ENCODE results near the gene PPM1F. TPM values are rescaled to one million over a fixed set of nuclear protein-coding genes. Genes with fewer than 3 reads are reported as not detected.

PPM1F gene
- total RNA-seq, 2 donors from 2014 or later, result 37.0 to 45.9 TPM

DNA sequence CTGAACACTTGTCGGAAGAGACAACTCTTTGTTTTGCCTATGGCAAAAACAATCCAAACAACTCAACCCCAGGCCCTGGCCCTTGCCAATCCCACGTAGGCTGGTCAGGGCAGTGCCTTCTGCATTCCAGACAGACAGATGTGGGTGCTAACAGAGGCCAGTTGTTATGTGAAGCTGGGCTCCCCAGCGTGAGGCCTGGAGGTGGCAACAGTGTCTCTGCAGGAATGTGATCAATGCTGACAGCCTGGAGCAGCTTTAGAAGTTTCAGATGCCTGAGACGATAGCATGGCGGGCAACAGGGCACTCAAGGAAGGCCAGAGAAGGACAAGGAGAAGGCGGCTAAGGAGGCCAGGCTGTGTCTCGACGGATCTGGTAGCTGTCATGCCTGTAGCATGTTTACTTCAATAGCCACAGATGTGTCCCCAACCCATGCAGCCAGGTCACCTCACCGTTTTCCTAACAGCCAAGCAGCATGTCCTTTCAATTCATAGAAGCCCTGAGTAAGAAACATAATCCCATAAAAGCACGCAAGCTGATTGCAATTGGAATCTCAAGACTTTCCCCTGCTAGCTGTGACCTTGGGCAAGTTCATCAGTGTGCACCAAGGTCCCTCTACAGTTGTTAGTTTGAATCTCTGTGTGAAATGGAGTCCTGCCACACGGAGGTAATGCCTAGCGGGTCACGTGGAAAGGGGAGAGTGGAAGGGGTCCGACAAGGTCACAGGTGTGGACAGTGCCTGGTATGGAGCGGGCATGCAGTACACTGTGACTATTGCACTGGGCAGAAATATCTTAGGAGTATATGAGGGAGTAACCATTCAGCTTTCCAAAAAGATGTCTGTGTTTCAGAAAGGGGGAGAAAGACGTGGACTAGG, 14.2 kb upstream of the PPM1F start:
- DNase-seq (ENCODE audit: low spot score) (no peak), ATAC-seq (ENCODE audit: insufficient number of reproducible peaks, low FRiP score, low read depth) (no peak)
- Histone ChIP-seq H3K27ac (no peak overlapping the region), H3K4me3 (no peak overlapping the region), H3K36me3 (peaks cover 61% of the 10 kb centered on the region), H3K27me3 (replicated peaks; ENCODE audit: insufficient read depth) (no peaks in the 10 kb centered on the region), H3K4me1 (ENCODE audit: control insufficient read depth in 1 of 2, low read depth in 2 of 2) (no peaks in the 10 kb centered on the region), H3K9me3 (no peaks in the 10 kb centered on the region)
- TF ChIP-seq, protein P1, sequence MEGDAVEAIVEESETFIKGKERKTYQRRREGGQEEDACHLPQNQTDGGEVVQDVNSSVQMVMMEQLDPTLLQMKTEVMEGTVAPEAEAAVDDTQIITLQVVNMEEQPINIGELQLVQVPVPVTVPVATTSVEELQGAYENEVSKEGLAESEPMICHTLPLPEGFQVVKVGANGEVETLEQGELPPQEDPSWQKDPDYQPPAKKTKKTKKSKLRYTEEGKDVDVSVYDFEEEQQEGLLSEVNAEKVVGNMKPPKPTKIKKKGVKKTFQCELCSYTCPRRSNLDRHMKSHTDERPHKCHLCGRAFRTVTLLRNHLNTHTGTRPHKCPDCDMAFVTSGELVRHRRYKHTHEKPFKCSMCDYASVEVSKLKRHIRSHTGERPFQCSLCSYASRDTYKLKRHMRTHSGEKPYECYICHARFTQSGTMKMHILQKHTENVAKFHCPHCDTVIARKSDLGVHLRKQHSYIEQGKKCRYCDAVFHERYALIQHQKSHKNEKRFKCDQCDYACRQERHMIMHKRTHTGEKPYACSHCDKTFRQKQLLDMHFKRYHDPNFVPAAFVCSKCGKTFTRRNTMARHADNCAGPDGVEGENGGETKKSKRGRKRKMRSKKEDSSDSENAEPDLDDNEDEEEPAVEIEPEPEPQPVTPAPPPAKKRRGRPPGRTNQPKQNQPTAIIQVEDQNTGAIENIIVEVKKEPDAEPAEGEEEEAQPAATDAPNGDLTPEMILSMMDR (IDR thresholded peaks at IDR 0.05), result no peak

DNA sequence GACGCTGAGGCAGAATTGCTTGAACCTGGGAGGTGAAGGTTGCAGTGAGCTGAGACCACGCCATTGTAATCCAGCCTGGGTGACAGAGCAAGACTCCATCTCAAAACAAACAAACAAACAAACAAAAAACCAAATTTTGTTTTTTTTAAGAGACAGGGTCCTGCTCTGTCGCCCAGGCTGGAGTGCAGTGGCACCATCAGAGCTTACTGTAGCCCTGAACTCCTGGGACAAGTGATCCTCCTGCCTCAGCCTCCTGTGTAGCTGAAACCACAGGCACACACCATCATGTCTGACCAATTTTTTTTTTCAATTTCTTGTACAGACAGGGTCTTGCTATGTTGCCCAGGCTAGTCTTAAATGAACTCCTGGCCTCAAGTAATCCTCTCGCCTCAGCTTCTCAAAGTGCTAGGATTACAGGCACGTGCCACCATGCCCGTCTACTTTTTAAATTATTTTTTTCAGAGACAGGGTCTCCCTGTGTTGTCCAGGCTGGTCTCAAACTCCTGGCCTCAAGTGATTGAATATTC, 13.2 kb upstream of the PPM1F start:
- ATAC-seq (ENCODE audit: insufficient number of reproducible peaks, low FRiP score, low read depth) (no peak), DNase-seq (ENCODE audit: low spot score) (no peak)
- Histone ChIP-seq H3K9me3 (no peaks in the 10 kb centered on the region), H3K36me3 (peaks cover 52% of the 10 kb centered on the region), H3K27ac (no peak overlapping the region), H3K4me3 (no peak overlapping the region), H3K4me1 (ENCODE audit: control insufficient read depth in 1 of 2, low read depth in 2 of 2) (no peaks in the 10 kb centered on the region), H3K27me3 (replicated peaks; ENCODE audit: insufficient read depth) (no peaks in the 10 kb centered on the region)
- TF ChIP-seq, protein P1 (IDR thresholded peaks at IDR 0.05), result no peak

DNA sequence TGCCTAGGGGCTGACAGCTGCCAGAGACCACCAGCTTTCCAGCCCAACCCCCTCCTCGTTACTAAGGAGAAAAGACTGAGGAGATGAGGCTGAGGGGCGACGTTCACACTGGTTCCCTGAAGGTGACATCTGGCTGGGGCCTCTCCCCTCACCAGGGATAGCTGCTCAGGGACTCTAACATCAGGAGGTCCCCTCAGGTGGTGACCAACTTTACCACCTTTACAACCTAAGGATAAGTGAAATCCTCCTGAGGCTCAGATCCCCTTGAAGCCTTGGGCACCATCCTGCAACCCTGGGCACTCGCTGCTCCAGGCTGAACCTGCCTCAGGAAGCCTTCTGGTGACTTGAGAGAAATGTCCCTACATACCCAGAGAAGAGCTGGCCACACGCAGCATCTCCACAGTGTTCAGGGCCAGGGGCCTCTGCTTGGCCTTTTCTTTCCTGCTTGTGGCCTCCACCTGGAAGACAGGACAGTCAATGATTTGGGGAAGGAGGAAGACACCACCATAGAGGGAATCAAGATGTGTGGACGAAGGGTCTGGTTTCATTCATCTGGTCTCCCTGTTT, 12.4 kb upstream of the PPM1F start:
- ATAC-seq (ENCODE audit: insufficient number of reproducible peaks, low FRiP score, low read depth), result no peak
- Histone ChIP-seq H3K4me1 (ENCODE audit: control insufficient read depth in 1 of 2, low read depth in 2 of 2) (no peaks in the 10 kb centered on the region), H3K36me3 (peaks cover 52% of the 10 kb centered on the region), H3K4me3 (no peak overlapping the region), H3K9me3 (no peaks in the 10 kb centered on the region), H3K27ac (no peak overlapping the region), H3K27me3 (replicated peaks; ENCODE audit: insufficient read depth) (no peaks in the 10 kb centered on the region)
- DNase-seq (ENCODE audit: low spot score), result no peak
- TF ChIP-seq, protein P1 (IDR thresholded peaks at IDR 0.05), result no peak

DNA sequence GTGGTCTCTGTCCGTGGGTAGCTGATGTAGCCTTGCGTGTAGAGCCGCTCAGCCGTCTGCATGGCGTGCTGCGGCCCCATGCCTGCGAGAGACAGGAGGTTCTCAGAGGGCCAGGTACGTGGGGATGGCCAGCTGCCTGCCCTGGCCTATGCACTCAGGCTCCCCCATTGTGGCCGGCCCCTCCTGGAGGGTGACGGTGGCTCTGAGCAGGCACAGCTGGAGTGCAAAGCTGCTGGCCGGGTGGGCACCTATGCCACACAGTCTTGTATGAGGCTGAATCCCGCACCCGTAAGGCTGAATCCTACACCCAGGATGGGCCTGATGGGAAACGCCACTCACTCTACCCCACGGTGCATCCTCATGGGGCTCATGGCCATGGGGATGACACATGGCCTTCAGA, 11.6 kb upstream of the PPM1F start:
- no peaks in the 10 kb centered on the region for H3K4me1 ChIP-seq (ENCODE audit: control insufficient read depth in 1 of 2, low read depth in 2 of 2)
- no peaks in the 10 kb centered on the region for H3K9me3 ChIP-seq
- ATAC-seq (ENCODE audit: insufficient number of reproducible peaks, low FRiP score, low read depth), result no peak
- no peak overlapping the region for H3K4me3 ChIP-seq
- H3K27me3 ChIP-seq (replicated peaks; ENCODE audit: insufficient read depth), result no peaks in the 10 kb centered on the region
- DNase-seq (ENCODE audit: low spot score), result no peak
- TF ChIP-seq, protein P1 (IDR thresholded peaks at IDR 0.05), result no peak
- no peak overlapping the region for H3K27ac ChIP-seq
- H3K36me3 ChIP-seq, result peaks cover 56% of the 10 kb centered on the region

DNA sequence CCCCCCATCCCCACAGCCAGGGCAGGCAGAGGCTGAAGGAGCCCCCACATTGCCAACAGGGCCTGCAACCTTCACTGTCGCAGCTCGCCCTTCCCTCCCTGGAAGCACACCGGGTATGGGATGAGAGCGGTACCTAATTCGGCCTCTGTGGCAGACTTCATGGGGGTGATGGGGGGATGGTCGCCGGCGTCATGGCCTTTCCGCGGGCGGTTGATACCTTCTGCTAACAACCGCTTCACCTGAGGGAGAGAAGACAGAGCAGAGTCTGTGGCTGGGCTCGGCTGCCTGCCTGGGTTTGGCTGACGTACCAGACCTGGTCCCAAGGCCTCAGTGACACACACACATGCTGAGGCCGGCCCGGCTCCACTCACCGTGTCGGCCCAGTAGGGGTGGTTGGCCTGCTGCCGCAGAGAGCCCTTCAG, 11.2 kb upstream of the PPM1F start:
- TF ChIP-seq, protein P1 (IDR thresholded peaks at IDR 0.05), result no peak
- Histone ChIP-seq H3K9me3 (no peaks in the 10 kb centered on the region), H3K4me1 (ENCODE audit: control insufficient read depth in 1 of 2, low read depth in 2 of 2) (no peaks in the 10 kb centered on the region), H3K27me3 (replicated peaks; ENCODE audit: insufficient read depth) (no peaks in the 10 kb centered on the region), H3K27ac (no peak overlapping the region), H3K4me3 (no peak overlapping the region), H3K36me3 (peaks cover 60% of the 10 kb centered on the region)
- ATAC-seq (ENCODE audit: insufficient number of reproducible peaks, low FRiP score, low read depth), result no peak
- no peak for DNase-seq (ENCODE audit: low spot score)
